HG03469 (cell line): ENCODE results near the gene FMNL2.
"Not testable (repeated sequence)": the region's sequence is repeated elsewhere in the genome, so short reads cannot be mapped to it uniquely, and the experiment has no call there.

ENCODE experiments used
- ATAC-seq: cut with Tn5 transposase; IDR thresholded peaks from one replicate; pipeline ENCODE4 v1.9.1; 2021; ENCODE audit warnings: mild to moderate bottlenecking, moderate library complexity, moderate number of reproducible peaks; ENCODE audit not compliant: unreplicated experiment

FMNL2 gene

GRCh38 chr2:152335016-152335725, at the start of gene FMNL2:
TSS of gene FMNL2 (plus strand) at chr2:152335174.
- peak; percentile 65 for ATAC-seq

DNA sequence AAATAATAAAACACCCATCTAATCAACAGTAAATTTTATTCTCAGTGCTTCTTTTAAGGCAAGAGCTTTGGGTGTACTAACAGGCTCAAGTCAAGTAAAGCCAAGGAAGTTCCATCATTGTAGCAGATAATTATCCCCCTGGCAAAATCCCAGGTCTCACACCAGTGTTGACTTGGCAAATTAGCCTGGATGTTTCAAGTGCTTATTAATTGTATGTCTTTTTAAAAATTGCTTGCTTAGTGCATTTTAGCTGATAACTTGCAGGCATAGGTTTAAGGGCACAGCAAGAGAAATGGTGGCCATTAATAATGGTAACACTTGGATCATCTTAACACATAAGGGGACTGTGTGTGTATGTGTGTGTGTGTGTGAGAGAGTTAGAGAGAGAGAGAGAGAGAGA, 42.0 kb upstream of the FMNL2 start:
- no peak for ATAC-seq

DNA sequence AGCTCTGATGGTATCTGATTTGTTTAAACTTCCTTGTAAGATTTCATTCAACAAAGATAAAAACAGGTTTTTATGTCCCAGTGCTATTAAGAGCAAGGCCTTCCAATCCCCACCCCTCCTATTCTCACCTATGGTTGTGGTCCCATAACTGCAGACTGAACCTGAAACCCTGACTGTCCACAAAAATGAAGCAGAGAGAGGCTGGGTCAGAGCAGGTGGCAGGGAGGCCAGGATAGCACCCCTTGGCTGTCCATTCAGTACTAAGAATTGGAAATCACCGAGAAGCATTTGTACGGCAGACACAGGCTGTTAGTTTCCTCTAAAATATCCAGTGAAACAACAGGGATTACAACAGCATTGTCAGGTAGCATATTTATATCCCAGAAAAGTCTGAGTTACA, 37.3 kb upstream of the FMNL2 start:
- no peak for ATAC-seq

DNA sequence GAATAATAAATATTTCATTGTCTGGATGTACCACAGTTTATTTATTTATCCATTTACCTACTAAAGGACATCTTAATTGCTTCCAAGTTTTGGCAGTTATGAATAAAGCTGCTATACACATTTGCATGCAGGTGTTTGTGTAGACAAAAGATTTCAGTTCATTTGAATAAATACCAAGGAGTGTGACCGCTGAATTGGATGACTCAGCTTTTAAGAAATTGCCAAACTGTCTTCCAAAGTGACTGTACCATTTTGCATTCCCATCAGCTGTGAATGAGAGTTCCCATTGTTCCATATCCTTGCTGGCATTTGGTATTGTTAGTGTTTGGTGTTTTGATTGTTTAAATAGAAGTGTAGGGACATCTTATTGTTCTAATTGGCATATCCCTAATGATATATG, 36.2 kb upstream of the FMNL2 start:
- ATAC-seq = no peak

DNA sequence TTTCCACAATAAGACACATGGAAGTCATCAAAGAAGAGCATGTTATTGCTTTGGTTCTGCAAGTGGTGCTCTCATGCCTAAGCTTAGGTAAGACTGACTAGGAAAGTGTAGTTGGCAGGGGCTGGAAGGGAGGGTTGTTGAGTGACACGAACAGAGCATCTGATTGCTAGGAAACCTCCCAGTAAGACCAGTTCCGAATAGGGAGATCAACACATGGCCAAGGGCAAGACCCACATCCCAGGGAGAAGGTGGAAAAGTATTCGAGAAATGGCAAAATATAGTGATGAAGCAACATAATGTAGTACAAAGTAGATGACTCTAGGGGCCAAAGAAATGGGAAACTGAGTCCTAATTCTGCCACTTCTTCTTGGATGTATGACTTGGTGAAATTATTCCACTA, 33.8 kb upstream of the FMNL2 start:
- ATAC-seq = no peak

DNA sequence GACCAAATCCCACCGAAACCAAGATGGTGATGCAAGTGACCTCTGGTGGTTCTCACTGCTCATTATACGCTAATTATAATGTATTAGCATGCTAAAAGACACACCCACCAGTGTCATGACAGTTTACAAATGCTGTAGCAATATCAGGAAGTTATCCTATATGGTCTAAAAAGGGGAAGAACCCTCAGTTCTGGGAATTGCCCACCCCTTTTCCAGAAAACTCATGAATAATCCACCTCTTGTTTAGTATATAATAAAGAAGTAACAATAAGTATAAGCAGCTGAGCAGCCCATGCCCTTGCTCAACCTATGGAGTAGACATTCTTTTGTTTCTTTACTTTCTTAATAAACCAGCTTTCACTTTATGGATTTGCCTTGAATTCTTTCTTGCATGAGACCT, 31.0 kb upstream of the FMNL2 start:
- ATAC-seq = no peak

DNA sequence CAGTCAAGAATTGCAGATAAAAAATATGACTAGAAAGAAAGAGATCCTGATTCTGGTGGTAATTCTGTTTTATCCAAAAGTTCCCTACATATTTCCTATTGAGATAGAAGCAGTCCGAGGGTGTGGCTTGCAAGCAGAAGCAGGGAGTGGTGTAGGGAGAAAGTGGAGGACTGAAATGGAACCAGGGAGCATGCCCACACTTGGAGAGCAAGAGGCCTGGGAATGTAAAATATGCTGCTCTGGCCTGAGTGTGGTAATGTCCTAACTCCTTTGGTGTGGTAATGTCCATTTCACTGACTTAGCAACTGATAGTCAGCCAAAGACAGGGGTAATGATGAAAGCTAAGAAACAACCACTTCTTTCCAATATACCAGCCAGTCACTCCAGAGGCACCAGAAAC, 30.1 kb upstream of the FMNL2 start:
- ATAC-seq = no peak

DNA sequence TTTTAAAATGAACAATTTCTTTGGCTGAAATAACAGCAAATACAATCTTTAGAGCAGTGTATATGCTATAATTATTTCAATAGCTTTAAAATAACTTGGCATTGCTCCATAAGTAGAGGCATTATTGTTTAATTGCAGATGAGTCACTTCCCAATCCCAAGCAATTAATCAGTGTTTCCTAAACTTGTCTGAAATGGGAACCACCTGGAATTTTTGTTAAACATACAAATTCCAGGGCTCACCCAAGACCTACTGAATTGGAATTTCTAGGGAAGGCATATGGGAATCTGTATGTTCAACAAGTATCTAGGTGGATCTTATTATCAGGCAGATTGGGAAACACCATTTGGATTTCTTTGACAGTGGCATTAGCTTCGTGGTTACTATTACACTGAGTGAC, 27.1 kb upstream of the FMNL2 start:
- no peak for ATAC-seq

- ATAC-seq = no peak
These were observed 25.4 kb upstream of the FMNL2 start for GRCh38 chr2:152309352-152310214.

GRCh38 chr2:152319822-152320570, 15.0 kb upstream of the FMNL2 start:
- no peak for ATAC-seq

DNA sequence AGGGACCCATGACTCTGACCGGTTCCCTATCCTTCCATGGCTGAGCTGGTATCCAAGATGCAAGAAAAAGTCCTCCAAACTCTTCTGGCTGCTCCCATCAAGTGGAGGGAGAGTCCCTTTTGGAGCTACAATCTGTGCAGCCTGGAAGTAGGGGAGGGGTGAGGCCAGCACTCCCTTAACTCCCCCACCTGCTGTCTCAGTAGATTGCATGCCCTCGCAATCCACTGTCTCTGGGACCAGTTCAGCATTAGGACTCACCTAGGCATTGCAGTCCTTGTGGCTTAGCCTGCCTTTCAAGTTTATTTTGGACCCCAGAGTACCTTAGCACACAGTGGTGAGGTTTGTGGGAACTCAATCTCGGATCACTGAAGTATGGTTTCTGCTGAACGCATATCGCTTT, 14.2 kb upstream of the FMNL2 start:
- ATAC-seq = no peak

GRCh38 chr2:152322222-152322621, 12.8 kb upstream of the FMNL2 start:
- ATAC-seq = no peak

DNA sequence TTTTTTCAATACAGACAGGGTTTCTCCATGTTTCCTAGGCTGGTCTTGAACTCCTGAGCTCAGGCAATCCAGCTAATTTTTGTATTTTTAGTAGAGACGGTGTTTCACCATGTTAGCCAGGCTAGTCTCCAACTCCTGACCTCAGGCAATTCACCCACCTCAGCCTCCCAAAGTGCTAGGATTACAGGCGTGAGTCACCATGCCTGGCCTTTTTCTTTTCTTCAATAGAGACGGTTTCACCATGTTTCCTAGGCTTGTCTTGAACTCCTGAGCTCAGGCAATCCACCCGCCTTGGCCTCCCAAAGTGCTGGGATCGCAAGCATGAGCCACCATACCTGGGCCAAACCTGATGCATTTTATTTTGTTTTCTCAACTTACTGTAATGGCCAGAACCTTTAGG, 9.8 kb upstream of the FMNL2 start:
- ATAC-seq = not testable (repeated sequence)

DNA sequence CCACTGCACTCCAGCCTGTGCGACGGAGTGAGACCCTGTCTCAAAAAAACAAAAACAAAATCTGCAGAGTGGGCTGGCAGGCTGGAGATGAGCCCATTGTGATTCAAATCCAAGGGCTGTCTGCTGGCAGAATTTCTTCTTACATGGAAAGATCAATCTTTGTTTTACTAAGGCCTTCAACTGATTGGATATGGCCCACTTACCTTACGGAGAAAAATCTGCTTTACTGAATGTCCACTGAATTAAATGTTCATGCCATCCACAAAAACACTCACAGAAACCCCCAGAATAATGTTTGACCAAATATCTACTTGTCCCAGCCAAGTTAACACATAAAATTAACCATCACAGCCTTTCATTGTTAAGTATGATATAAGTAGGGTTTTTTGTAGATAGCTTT, 8.3 kb upstream of the FMNL2 start:
- ATAC-seq = no peak

DNA sequence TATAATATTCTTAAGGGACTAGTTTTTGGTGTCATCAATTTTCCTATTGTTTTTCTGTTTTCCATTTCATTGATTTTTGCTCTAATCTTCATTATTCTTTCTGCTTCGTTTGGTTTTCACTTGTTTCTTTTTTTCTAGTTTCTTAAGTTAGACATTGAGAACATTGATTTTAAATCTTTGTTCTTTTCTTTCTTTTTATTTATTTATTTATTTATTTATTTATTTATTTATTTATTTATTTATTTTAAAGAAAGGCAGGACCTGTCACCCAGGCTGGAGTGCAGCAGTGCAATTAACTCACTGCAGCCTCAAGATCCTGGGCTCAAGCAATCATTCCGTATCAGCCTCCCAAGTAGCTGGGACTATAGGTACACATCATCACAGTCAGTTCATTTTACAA, 7.0 kb upstream of the FMNL2 start:
- ATAC-seq = no peak

- no peak for ATAC-seq
These were observed 4.6 kb upstream of the FMNL2 start for GRCh38 chr2:152330235-152330866.

- ATAC-seq = no peak
These were observed 316 bp upstream of the FMNL2 start for GRCh38 chr2:152334701-152335015.

DNA sequence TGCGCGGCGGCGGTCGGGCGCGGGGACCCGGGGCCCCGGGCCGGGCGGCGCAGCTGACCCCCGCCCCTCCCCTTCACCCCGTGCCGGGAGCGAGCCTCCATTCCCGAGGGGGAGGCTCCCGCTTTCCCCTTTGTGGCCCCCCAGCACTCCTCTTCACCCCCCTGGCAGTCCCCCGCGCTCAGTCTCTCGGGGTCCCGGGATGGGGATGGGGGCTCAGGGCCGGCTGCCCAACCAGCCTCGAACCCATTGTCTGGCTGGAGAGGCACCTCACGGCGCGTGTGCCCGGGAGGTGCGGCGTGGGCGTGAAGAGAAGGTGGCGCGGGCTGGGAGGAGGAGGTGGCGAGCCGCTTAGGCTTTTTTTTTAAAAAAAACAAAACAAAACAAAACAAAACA, 748 bp downstream of the FMNL2 start:
- ATAC-seq = no peak

- ATAC-seq = no peak
These were observed 1.3 kb downstream of the FMNL2 start for GRCh38 chr2:152336119-152336853.

DNA sequence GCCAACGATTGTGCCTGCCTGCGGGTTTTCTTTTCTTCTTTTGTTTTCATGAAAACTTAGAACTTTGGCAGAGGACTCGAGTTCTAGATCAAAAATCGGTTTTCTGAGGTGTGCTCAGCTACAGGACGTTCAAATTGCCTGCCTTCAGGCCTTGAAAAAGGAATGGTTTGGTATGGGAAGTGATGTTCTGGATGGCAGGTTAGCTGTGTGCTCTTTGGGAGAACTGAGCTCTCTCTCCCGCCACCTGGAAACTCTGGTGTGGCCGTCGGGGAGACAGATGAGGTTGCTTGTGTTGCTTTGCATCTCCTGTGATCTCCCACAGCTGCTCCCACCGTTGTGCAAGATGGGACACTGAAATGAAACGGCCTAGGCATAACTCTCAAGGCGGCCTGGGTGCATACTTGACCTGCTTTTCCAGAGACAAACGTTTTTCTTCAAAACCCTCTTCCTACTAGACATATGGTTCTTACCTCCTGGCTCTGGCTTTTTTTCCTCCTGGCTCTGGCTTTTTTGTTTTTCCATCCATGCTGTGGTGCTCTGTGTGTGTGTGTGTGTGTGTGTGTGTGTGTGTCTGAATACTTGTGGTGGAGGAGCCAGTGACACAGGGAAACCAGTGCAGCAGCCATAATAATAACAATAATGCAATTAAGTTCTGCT, 2.0 kb downstream of the FMNL2 start:
- no peak for ATAC-seq
